HCT116 (cell line): ENCODE data around the gene RASSF7. TPM values are rescaled to one million over a fixed set of nuclear protein-coding genes. Genes with fewer than 3 reads are reported as not detected.

Experiments used
- ATAC-seq: fragments of 200-7000 bp; cut with Tn5 transposase; 2 replicates; pipeline ENCODE4 v1.9.1; 2020; ENCODE audit warnings: mild to moderate bottlenecking, moderate library complexity
- BruUV-seq: library from RNA; stranded (reverse); fragments of 400-500 nt; replicated peaks from 2 replicates; lab custom pipeline; 2021; lab: Mats Ljungman, UMichigan
- CTCF ChIA-PET: fragments of 300-600 bp; sonication (Branson Sonifier 250); formaldehyde crosslinking; loops from one replicate; lab custom pipeline; 2021; ENCODE audit warnings: antibody characterized with exemption; lab: Charles Lee
- POLR2A ChIA-PET: fragments of 300-600, 350-600 bp; sonication (Branson Sonifier 250); formaldehyde crosslinking; loops from one replicate; lab custom pipeline; 2021; ENCODE audit warnings: antibody characterized with exemption; lab: Charles Lee
- RAD21 ChIA-PET, 2 experiments: fragments of 300-600 bp; sonication (Branson Sonifier 250); formaldehyde crosslinking; loops; one replicate each; lab custom pipeline; 2023; ENCODE audit warnings: low total read pairs in 2 of 2; ENCODE audit not compliant: uncharacterized antibody in 2 of 2, unreplicated experiment in 2 of 2, low non-redundant PET in 1 of 2; lab: Charles Lee
- DNase-seq: peaks from one replicate; pipeline ENCODE4 v3.0.0-alpha.2; 2010; ENCODE audit warnings: low read depth, low spot score
- H2AFZ ChIP-seq: fragments of 200-600 bp; shearing (Covaris generic), sonication (generic); 2 replicates; pipeline ENCODE4 v1.6.1; 2017; ENCODE audit warnings: low read depth, mixed run types, mixed read lengths, antibody characterized with exemption, low read length; ENCODE audit not compliant: poor library complexity, severe bottlenecking
- H3K27ac ChIP-seq: 2 replicates; pipeline ENCODE4 v1.5.1; 2012; ENCODE audit warnings: low read depth, low read length
- H3K27me3 ChIP-seq: fragments of 200-600 bp; sonication (generic); 2 replicates; pipeline ENCODE4 v1.6.1; 2016; ENCODE audit warnings: mixed run types, low read length, mixed read lengths; ENCODE audit not compliant: insufficient read depth
- H3K36me3 ChIP-seq, 2 experiments: fragments of 200-500 bp in 1 of 2; fragments of 200-600 bp in 1 of 2; sonication (Bioruptor generic) in 1 of 2; sonication (generic) in 1 of 2; 2 replicates each; pipeline versions ENCODE4 v1.5.1 to v1.6.1; 2014 to 2016; ENCODE audit warnings: low read length in 2 of 2, inconsistent platforms in 1 of 2, mixed read lengths in 1 of 2, mixed run types in 1 of 2; ENCODE audit not compliant: insufficient read depth in 2 of 2, control insufficient read depth in 1 of 2
- H3K4me1 ChIP-seq, 2 experiments: fragments of 200-600 bp in 1 of 2; sonication (generic) in 1 of 2; 2 replicates each; pipeline versions ENCODE4 v1.5.1 to v1.6.1; 2012 to 2017; ENCODE audit warnings: low read length in 2 of 2, inconsistent platforms in 1 of 2, mild to moderate bottlenecking in 1 of 2, mixed read lengths in 1 of 2, mixed run types in 1 of 2, moderate library complexity in 1 of 2; ENCODE audit not compliant: insufficient read depth in 2 of 2, control insufficient read depth in 1 of 2
- H3K4me2 ChIP-seq: fragments of 200-600 bp; sonication (generic); 2 replicates; pipeline ENCODE4 v1.6.1; 2017; ENCODE audit warnings: mixed run types, low read length, mixed read lengths
- H3K4me3 ChIP-seq, 2 experiments: fragments of 200-600 bp in 1 of 2; sonication (generic) in 1 of 2; replicated peaks in 1 of 2; 2 replicates each; pipeline ENCODE4 v1.5.1; 2011 to 2016; ENCODE audit warnings: low read length in 2 of 2, control low read depth in 1 of 2, low read depth in 1 of 2, mild to moderate bottlenecking in 1 of 2, mixed read lengths in 1 of 2, mixed run types in 1 of 2
- H3K79me2 ChIP-seq: fragments of 200-600 bp; sonication (generic); 2 replicates; pipeline ENCODE4 v1.6.1; 2017; ENCODE audit warnings: mild to moderate bottlenecking, mixed run types, low read length, moderate library complexity, mixed read lengths; ENCODE audit not compliant: insufficient read depth
- H3K9ac ChIP-seq: fragments of 200-600 bp; sonication (generic); 2 replicates; pipeline ENCODE4 v1.6.1; 2016; ENCODE audit warnings: low read length, mixed read lengths
- H3K9me2 ChIP-seq: fragments of 200-600 bp; sonication (generic), shearing (Covaris generic); 2 replicates; pipeline ENCODE4 v1.6.1; 2017; ENCODE audit warnings: mixed run types, mild to moderate bottlenecking, moderate library complexity; ENCODE audit not compliant: insufficient read depth
- H3K9me3 ChIP-seq, 2 experiments: fragments of 200-500 bp in 1 of 2; fragments of 200-600 bp in 1 of 2; sonication (Bioruptor generic) in 1 of 2; sonication (generic) in 1 of 2; 2 replicates each; pipeline ENCODE4 v1.6.1; 2014 to 2017; ENCODE audit warnings: low read length in 2 of 2, mixed read lengths in 2 of 2, inconsistent platforms in 1 of 2, low read depth in 1 of 2, mild to moderate bottlenecking in 1 of 2, mixed run types in 1 of 2, moderate library complexity in 1 of 2; ENCODE audit not compliant: control insufficient read depth in 1 of 2, insufficient read depth in 1 of 2
- H4K20me1 ChIP-seq: fragments of 200-600 bp; sonication (generic), shearing (Covaris generic); 2 replicates; pipeline ENCODE4 v1.6.1; 2017; ENCODE audit warnings: mixed run types, mild to moderate bottlenecking, moderate library complexity; ENCODE audit not compliant: insufficient read depth
- CBX3 ChIP-seq: IDR thresholded peaks from 2 replicates; pipeline ENCODE4 v1.6.1; 2012; ENCODE audit warnings: low read depth
- CEBPB ChIP-seq: IDR thresholded peaks from 2 replicates; pipeline ENCODE4 v1.6.1; 2012; ENCODE audit warnings: low read depth
- intact Hi-C: fragments of 100-400 bp; cut with micrococcal nuclease; formaldehyde crosslinking; loops from 2 replicates; pipeline ENCODE4 v1.10.0; 2022
- total RNA-seq: library from RNA; stranded (reverse); gene quantifications from one replicate; pipeline ENCODE4 v1.2.1, GENCODE V29; 2021; ENCODE audit not compliant: unreplicated experiment
- TF ChIP-seq, protein P1 (sequence below), 3 experiments: fragments of 200-600 bp in 1 of 3; sonication (generic) in 1 of 3; IDR thresholded peaks in 2 of 3; conservative IDR thresholded peaks in 1 of 3; 2 replicates each; pipeline ENCODE4 v1.5.1; 2012 to 2017; ENCODE audit warnings: low read depth in 2 of 3, low read length in 2 of 3, antibody characterized with exemption in 1 of 3, borderline replicate concordance in 1 of 3, control low read depth in 1 of 3, mild to moderate bottlenecking in 1 of 3, mixed read lengths in 1 of 3, mixed run types in 1 of 3, moderate library complexity in 1 of 3; ENCODE audit not compliant: insufficient read depth in 1 of 3
- TF ChIP-seq, protein P2 (sequence below): IDR thresholded peaks from 2 replicates; pipeline ENCODE4 v1.6.1; 2012

RASSF7 gene
- total RNA-seq, 1 experiment from 2014 or later = 35.9 TPM

DNA sequence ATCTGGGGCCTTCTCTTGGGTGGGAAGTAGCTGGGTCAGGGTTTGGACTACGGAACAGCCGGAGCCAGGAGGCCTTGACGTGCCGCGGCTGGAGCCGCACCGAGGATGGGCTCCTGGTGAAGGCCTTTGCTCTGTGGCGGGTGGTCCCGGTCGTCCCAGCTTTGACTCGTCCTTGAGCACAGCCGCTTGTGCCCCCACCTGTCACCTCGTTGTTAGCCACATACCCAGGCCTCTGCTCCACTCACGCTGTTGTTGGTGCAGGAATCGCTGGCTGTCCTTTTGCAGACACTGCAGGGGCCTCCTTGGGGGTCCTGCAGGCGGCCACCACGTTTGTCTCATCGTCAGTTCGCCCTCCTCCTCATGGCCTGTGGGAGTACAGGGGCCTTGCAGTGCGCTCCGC is 32.6 kb downstream of the RASSF7 start:
- H3K4me2 ChIP-seq = no peak overlapping the region
- intact Hi-C loops = no loop called here
- no peak overlapping the region for H3K4me3 ChIP-seq
- ATAC-seq (no peak), DNase-seq (no peak)
- peaks cover 0 to 8% of the 10 kb centered on the region in 2 experiments; a peak in 2 of 4 replicates for H3K4me1 ChIP-seq
- H3K79me2 ChIP-seq = peaks cover 84% of the 10 kb centered on the region
- H2AFZ ChIP-seq = no peak overlapping the region
- no peaks in the 10 kb centered on the region for H3K27me3 ChIP-seq
- peaks cover 66 to 68% of the 10 kb centered on the region in 2 experiments for H3K36me3 ChIP-seq
- CTCF ChIA-PET = no interaction called here
- RAD21 ChIA-PET = no interaction called here
- H3K27ac ChIP-seq = no peak overlapping the region
- no peak overlapping the region for H3K9ac ChIP-seq
- no peaks in the 10 kb centered on the region for H4K20me1 ChIP-seq
- BruUV-seq = no TSS peak
- no peaks in the 10 kb centered on the region for H3K9me3 ChIP-seq
- no peak for TF ChIP-seq CEBPB
- no peak for TF ChIP-seq CBX3
- TF ChIP-seq, protein P1, sequence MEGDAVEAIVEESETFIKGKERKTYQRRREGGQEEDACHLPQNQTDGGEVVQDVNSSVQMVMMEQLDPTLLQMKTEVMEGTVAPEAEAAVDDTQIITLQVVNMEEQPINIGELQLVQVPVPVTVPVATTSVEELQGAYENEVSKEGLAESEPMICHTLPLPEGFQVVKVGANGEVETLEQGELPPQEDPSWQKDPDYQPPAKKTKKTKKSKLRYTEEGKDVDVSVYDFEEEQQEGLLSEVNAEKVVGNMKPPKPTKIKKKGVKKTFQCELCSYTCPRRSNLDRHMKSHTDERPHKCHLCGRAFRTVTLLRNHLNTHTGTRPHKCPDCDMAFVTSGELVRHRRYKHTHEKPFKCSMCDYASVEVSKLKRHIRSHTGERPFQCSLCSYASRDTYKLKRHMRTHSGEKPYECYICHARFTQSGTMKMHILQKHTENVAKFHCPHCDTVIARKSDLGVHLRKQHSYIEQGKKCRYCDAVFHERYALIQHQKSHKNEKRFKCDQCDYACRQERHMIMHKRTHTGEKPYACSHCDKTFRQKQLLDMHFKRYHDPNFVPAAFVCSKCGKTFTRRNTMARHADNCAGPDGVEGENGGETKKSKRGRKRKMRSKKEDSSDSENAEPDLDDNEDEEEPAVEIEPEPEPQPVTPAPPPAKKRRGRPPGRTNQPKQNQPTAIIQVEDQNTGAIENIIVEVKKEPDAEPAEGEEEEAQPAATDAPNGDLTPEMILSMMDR (IDR thresholded peaks at IDR 0.05 in 2 of 3, conservative IDR thresholded peaks at IDR 0.05 in 1 of 3; ENCODE audit: borderline replicate concordance in 1 of 3, insufficient read depth in 1 of 3, low read depth in 2 of 3, low read length in 2 of 3) = no peak
- TF ChIP-seq, all 23 proteins: peak for 0
- H3K9me2 ChIP-seq = no peaks in the 10 kb centered on the region
- POLR2A ChIA-PET = no interaction called here

DNA sequence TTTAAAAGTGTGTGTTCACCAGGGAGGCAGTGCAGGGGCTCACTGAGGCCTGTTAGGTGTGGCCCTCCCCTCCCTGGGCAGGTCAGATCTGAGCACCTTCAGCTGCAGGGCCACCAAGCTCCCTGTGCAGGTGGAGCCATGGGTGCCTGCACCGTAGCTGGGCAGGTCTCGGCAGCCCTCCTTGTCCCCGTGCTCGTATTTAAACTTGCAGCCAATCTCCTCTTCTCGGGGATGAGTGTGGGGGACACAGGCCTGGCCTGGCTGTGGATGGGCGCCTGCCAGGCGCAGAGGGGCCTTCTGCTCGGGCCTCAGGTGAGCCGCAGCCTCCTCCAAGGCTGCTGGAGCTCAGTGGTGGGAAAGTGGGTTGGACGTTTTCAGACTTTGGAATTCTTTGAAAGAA is 34.6 kb downstream of the RASSF7 start:
- RAD21 ChIA-PET = no interaction called here
- Histone ChIP-seq H3K9me2 (no peaks in the 10 kb centered on the region), H3K4me3 (no peak overlapping the region), H4K20me1 (no peaks in the 10 kb centered on the region), H3K79me2 (peaks cover 78% of the 10 kb centered on the region), H3K27me3 (no peaks in the 10 kb centered on the region), H3K9ac (no peak overlapping the region), H3K36me3 (peaks cover 63 to 68% of the 10 kb centered on the region in 2 experiments), H3K9me3 (no peaks in the 10 kb centered on the region), H3K27ac (0 out of 2 replicates have a peak overlapping the region, but pooled peaks have one; percentile 29), H3K4me2 (no peak overlapping the region), H2AFZ (no peak overlapping the region), H3K4me1 (peaks cover 0 to 8% of the 10 kb centered on the region in 2 experiments; a peak in 2 of 4 replicates)
- CTCF ChIA-PET = no interaction called here
- intact Hi-C loops = no loop called here
- no peak for DNase-seq
- POLR2A ChIA-PET = no interaction called here
- no peak for ATAC-seq
- BruUV-seq = no TSS peak
- TF ChIP-seq, protein P2, sequence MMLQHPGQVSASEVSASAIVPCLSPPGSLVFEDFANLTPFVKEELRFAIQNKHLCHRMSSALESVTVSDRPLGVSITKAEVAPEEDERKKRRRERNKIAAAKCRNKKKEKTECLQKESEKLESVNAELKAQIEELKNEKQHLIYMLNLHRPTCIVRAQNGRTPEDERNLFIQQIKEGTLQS = no peak
